ENCODE measurements around the gene SHD.

DNA sequence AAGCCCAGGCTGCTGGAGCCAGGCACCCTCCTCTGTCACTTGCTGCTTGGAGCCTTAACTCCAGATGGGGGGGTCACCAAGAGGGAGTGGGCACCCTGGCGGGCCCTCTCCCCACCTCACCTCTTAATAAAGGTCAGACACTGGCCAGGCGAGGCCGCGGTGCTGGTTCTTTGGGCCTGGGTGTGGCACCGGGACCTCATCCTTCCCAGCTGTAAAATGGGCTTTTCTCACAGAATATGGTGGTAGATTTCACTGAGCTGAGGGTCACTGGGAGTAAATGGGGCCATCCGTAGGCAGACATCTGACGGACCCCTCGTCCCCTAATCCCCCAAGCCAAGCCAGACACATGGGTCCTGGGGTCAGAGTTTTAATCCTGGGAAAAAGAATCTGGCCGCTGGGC is 44.6 kb downstream of the SHD start:
- TF ChIP-seq ISL2 (CRISPR knock-in tag; IDR thresholded peaks at IDR 0.05) (no peak), FOXM1 (CRISPR knock-in tag; IDR thresholded peaks at IDR 0.05) (no peak), CBX5 (CRISPR knock-in tag; IDR thresholded peaks at IDR 0.05; ENCODE audit: borderline replicate concordance) (no peak), SP140L (CRISPR knock-in tag; IDR thresholded peaks at IDR 0.05; ENCODE audit: borderline replicate concordance) (no peak), HNRNPH1 (optimal IDR thresholded peaks at IDR 0.05; ENCODE audit: low read depth, low read length) (no peak), AGO2 (optimal IDR thresholded peaks at IDR 0.05; ENCODE audit: low read depth, low read length) (no peak), PHF20 (CRISPR knock-in tag; IDR thresholded peaks at IDR 0.05) (no peak), TOE1 (CRISPR knock-in tag; IDR thresholded peaks at IDR 0.05) (no peak)
